GM08714 (cell line): Measurements from ENCODE around the gene STEAP1B.
"Not testable (repeated sequence)": the region's sequence is repeated elsewhere in the genome, so short reads cannot be mapped to it uniquely, and the experiment has no call there.

ENCODE experiments used
- H3K4me3 ChIP-seq: fragments of 200-500 bp; sonication (Bioruptor generic); 2 replicates; pipeline ENCODE4 v1.5.1; 2014; ENCODE audit warnings: mild to moderate bottlenecking, low read length, inconsistent platforms
- ZNF274 ChIP-seq: IDR thresholded peaks from 2 replicates; pipeline ENCODE4 v1.6.1; 2012; ENCODE audit warnings: mild to moderate bottlenecking, low read depth, low read length

STEAP1B gene

DNA sequence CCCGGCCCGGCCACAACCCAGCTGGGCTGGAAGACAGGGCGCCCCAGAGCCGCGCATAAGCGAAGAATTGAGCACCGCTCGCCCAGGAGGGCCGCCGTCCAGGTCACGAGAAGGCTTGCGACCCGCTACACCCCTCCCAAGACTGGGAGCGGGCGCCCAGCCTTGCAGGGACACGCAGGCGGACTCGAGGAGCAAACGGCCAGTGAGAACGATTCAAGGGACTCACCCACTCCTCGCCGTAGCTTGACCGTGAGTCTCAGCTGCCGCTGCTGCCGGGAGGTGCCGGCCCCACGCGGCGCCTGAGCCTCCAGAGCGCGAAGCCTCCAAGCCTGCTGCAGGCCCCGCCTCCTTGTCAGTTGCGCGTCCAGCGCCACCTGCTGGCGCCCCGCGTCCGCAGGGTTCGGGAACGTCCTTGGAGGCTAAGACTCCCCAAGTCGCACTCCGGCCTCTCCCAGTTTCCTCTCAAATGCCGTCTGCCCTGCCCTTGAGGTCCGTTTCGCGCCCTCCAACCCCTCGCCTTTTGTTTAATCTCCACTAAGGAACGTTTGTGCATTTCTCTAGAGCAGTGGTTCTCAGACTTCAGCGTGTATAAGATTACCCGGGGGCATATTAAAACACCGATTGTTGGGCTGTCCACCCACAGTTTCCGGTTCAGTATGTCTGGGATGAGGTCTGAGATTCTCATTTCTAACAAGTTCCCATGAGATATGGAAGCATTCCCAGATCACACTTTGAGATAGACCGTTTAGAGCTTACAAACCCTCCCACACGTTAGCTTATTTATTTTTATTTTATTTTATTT is at the start of gene STEAP1B:
STEAP1B (minus strand) TSS at position 301 of the 802 bp plus-strand sequence. CDS start 5,333 bp downstream, outside the sequence.
- H3K4me3 ChIP-seq = not testable (repeated sequence)

DNA sequence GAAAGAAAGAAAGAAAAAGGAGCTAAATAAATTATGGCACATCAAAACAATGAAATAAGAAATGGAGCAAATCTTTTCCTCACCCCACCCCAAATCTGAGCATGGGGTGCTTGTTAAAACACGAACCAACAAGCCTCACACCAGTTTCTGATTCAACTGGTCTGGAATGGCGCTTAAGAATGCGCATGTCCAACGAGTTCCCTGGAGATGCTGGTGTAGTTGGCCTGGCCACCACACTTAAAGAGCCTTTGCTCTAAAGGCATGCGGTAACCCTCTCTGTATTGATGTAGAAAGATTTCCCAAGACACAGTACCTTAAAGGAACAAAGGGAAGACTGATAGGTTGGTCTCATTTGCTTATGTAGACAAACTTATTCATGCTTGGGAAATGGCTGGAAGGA is 49.1 kb upstream of the STEAP1B start:
- H3K4me3 ChIP-seq = no peak overlapping the region
- TF ChIP-seq ZNF274 = no peak

DNA sequence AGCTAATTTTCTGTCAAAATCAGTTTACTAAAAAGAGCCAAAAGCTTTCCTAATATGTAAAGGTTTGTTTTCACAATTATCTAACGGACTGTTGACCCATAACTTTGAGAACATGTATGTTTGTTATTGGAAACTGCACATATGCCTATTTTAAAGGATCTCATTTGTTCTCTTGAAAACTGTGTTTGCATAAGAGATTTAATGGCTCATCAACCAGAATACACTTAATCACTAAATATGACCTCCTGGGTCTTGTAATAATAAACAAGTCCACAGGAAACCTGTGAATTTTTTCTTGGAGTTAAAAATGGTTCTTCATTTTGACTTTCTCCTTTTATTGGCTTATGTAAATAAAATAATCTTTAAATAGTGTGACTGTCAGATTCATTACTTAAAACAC is 48.3 kb upstream of the STEAP1B start:
- no peak overlapping the region for H3K4me3 ChIP-seq
- no peak for TF ChIP-seq ZNF274

DNA sequence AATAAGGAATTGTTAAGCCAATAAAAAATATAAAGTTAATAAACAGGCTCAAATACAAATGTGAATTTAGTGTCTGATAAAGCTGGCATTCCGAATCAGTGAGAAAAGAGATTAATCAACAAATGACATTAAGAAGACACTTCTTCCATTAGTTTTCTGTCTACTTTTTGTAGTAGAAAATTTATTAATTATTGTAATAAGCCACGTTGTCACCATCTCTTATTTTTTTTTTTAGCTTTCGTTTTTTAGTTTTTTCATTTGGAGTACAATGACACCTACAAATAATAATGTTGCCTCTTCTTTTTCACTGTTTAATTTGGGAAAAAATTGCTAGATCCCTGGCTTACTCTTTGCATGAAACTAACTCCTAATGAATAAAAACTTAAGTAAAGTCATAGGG is 46.8 kb upstream of the STEAP1B start:
- no peak overlapping the region for H3K4me3 ChIP-seq
- TF ChIP-seq ZNF274 = no peak

DNA sequence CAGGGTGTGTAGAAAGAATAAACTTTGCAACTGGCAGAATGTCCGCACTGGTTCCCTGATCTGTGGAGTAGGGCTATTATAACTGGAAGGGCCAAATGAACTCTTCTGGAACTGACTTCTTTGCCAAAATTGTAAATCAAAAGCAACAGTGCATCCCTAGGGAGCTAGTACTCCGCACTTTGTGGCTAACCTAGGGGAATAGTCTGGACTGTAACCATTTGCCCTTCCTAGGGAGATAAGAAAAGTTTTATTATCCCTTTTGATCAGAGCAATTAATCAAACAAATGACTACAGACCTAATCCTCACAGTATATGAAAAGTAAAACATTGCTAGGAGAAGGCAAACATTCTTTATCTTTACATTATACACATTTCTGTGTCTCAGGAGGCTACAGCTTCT is 45.5 kb upstream of the STEAP1B start:
- H3K4me3 ChIP-seq = no peak overlapping the region
- no peak for TF ChIP-seq ZNF274

DNA sequence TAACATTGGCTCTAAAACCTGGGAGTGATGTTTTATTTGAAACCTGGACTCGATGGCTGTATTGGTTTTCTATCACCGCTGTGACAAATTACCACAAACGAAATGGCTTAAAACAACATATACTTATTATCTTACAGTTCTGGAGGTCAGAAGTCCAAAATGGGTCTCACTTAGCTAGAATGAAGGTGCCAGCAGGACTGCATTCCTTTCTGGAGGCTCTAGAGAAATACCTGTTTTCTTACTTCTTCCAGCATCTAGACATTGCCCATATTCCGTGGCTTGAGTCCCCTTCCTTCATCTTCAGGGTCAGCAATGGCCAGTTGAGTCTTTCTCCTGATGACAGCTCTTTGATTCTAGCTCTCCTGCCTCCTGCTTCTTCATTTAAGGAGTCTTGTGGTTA is 44.3 kb upstream of the STEAP1B start:
- H3K4me3 ChIP-seq = no peak overlapping the region
- no peak for TF ChIP-seq ZNF274

DNA sequence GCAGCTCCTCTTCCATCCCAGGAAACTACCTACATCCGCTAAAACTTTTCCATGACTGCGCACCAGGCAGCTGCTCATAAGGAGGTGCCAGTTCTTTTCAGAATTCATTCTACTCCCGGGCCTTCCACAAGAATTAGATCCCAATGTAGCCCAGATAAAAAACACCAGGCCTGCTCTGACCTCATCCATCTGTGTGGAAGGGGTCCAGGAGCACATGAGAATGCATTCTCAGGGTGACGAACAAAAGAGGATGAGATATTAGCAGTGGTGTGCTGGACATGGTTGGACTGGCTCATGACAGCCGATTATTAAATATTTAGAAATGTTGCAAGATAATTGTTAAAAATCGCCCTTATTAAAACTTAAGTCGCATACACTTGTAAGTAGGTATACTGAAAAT is 43.2 kb upstream of the STEAP1B start:
- no peak for TF ChIP-seq ZNF274
- H3K4me3 ChIP-seq = no peak overlapping the region

DNA sequence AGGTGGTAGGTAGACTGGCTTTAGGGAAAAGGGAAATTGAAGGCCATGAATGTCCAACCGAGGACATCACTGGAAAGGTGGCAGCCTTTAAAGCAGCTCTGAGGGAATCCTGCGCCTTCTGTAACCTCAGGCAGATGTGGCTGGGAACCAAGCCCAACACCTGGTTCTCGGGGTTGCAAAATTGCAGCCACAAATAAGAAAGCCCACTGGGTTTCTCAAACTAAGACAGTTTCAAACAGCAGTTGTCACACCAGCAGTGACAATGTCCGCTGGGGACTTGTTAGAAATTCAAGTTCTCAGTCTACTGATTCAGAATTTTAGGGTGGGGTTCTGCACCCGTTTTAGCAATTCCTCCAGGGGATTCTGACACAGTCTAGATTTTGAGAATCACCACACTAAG is 42.7 kb upstream of the STEAP1B start:
- TF ChIP-seq ZNF274 = no peak
- H3K4me3 ChIP-seq = no peak overlapping the region

DNA sequence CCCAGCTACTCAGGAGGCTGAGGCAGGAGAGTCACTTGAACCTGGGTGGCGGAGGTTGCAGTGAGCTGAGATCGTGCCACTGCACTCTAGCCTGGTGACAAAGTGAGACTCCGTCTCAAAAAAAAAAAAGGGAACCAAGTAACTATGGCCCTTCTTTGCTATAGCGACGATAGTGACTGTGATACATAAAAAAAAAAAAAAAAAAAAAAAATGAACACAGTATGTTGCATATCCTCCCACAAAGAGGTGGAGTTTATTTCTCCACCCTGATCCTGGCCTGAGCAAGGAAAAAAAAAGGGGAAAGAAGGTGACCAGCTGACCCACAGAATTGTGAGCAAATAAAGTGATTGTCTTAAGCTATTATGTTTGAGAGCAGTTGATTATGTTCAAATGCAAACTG is 42.3 kb upstream of the STEAP1B start:
- no peak overlapping the region for H3K4me3 ChIP-seq
- TF ChIP-seq ZNF274 = no peak

DNA sequence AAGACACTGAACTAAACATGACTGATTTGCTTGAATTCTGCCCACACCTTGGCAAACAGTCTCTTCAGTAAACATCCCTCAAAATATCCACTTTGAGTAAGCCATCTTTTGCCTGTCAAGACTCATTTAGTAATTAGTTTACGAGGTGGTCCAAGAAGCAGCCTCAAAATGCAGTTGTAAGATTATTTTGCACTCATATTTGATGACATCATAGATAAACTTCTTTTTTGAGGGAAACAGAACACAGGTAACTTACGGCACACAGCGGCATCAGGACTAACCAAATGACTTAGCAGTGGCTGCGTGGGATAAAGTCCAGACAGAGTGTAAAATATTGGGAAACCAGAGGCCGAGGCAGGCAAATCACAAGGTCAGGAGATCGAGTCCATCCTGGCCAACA is 41.8 kb upstream of the STEAP1B start:
- no peak for TF ChIP-seq ZNF274

DNA sequence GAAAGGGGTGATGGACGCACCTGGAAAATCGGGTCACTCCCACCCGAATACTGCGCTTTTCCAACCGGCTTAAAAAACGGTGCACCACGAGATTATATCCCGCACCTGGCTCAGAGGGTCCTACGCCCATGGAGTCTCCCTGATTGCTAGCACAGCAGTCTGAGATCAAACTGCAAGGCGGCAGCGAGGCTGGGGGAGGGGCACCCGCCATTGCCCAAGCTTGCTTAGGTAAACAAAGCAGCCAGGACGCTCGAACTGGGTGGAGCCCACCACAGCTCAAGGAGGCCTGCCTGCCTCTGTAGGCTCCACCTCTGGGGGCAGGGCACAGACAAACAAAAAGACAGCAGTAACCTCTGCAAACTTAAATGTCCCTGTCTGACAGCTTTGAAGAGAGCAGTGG is 28.5 kb upstream of the STEAP1B start:
- H3K4me3 ChIP-seq = not testable (repeated sequence)

More for the DNA sequence above, 41.8 kb upstream of the STEAP1B start:
- no peak overlapping the region for H3K4me3 ChIP-seq

DNA sequence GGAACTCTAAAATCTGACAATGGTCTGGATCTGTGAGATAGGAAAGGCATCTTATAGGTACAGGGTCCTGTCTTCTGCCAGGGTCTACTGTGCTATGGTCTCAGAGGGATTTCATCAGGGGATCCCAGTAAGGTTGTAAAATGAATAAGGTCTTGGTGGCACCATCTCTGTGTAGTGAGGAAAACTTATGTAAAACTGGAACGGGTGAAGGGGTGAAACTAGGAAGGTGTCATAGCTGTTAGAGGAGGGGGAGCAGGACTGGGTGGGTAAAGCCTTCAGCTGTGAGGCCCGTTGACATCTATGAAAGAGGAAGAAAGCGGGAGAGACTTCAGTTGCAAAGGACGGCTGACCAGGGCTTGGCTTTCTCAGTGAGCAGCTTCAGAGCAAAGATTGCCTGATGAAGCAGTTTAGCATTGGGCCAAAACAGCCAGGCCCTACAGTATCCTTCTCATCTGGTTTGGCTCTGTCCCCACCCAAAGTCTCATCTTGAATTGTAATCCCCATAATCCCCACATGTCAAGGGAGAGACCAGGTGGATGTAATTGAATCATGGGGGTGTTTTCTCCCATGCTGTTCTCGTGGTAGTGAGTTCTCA is 24.5 kb upstream of the STEAP1B start:
- not testable (repeated sequence) for H3K4me3 ChIP-seq

DNA sequence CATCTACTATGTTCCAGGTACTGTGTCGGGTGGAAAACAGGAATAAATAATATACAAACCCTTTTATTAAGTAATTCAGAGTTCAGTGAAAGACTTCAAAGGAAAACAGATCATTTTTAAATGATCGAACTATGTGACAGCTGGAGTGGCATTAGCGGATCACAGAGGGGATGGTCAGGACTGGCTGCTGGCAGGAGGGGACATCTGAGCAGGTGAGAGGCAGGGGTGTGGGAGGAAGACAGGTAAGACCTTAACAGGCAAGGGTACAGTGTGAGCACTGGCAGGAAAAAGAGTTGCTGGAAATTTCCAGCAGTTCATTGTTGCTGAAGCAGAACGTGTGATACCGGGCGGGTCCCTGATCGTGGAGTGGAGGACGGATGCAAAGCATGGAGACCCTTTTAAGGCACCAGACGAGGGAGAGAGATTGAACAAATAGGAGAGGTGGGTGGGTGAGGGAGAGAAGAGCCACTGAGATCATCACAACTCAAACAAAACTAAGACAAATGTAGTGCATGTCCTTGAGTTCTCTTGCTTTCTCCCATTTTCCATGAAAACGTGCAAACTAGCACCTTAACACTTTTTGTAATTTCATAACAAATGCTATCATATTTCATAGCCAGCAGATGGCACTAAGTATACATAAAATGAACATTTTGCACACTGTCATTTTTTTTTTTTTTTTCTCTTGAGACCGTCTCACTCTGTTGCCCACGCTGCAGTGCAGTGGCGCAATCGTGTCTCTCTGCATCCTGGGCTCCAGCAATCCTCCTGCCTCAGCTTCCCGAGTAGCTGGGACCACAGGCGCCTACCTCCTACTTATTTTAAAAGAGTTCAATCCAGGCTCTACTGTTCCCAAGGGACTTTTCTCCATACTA is 23.7 kb upstream of the STEAP1B start:
- H3K4me3 ChIP-seq = not testable (repeated sequence)

DNA sequence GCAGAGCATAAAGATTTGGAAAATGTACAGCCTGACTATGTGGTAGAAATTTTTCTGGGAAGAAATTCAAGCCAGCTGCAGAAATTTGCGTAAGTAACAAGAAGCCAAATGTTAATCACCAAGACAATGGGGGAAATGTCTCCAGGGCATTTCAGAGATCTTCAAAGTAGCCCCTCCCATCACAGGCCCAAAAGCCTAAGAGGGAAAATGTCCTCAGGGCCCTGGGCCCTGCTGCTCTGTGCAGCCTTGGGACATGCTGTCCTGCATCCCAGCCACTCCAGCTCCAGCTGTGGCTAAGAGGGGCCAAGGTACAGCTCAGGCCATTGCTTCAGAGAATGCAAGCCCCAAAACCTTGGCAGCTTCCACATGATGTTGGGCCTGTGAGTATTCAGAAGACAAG is 19.6 kb upstream of the STEAP1B start:
- H3K4me3 ChIP-seq = not testable (repeated sequence)

DNA sequence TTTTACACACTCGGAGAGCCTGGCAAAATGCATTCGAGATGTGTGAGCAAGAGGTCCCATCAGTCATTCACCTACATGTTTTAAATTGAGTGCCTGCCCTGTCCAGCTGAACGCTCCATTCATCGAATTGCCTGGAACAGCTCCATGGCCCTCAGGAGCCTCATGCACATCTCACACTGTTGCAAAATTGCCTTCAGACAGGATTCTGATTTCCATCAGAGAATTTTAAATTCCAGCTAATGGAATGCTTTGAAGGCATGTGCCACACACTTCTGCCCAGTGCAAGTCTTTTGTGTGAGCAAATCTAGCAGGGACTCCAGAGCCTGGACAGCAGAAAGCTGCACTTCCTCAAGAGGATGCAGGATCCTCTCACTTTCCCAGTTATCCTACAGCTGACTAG is 17.0 kb upstream of the STEAP1B start:
- H3K4me3 ChIP-seq = not testable (repeated sequence)

DNA sequence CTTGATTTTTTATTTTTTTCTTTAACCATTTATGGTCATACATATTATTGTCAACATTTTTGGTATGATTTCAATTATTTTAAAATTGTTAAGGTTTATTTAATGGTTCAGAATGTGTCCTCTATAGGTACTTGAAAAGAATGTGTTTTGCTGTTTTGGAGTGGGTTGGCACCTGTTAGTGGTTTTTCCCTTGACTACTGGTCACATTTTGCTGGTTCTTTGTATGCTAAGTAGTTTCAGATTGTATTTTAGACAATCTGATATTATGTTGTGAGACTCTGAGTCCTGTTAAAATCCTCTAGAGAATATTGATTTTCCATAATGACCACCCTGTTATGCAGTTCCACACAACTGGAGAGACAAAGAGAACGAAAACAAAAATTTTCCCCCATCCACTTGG is 15.0 kb upstream of the STEAP1B start:
- H3K4me3 ChIP-seq = not testable (repeated sequence)

DNA sequence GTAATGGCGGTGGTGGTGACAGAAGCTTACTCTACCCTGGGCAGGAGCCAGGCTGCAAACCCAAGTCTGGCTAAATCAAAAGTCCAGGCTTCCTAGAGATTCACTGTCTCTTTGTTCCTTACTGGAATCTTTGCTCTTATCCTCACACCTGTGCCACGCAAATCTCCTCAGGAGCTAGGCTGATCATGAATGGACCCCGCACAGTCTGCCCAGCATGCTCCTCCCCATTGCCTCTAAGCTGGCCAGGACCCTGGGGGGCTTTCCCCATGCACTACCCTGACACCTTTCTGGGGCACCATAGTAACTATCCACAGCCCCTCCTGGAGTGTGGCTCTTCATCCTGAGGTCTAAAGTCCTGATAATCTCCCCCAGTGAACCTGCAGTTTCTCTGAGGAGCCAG is 7.3 kb upstream of the STEAP1B start:
- H3K4me3 ChIP-seq = not testable (repeated sequence)

DNA sequence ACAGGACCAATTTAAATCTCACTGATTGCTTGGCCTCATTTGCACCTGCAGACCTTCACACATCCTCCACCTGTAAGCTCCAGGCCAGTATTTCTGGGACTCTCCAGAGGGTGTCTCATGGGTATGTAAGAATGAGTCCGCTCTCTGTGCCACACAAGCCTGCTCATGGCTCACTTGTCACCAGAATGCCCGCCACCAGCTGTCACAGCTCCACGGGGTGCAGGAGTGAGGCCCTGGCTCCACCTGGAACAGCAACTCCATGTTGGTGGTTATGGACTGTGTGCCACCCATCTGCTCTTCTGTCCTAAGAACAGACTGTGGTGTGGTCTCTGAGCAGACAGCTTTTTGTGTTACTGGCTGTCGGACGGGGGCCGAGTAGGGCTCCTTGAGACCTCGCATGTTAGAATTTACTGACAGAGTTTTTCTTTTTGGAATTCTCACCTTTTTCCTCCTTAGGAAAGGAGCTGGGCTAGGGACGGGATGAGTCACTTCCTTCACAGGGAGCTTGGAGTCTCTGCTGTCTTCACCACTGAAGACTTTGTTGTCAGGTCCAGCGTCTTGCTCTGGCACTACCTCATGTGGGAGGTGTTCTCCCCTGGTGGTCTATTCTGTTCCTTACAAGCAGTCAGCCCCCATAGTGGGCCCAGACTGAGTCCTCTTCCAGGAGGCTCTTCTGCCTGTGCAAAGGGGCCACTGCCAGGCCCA is 6.5 kb upstream of the STEAP1B start:
- not testable (repeated sequence) for H3K4me3 ChIP-seq

DNA sequence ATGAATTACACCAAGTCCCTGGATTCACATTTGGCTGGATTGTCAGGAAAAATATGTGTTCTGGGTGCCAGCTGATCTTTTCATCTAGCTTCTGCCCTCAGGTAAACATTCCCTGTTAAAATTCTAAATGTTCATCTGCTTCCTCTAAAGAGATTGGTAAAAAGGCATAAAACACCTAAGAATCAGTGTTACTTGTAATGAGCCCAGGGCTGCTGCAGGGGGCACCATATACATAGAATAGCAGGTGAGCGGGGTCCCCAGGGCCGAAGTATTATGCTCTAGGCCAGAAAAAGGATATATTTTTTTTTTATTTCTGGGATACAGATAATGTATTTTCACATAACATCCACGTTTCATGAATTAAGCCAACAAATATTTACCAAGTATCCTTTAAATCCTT is 4.5 kb upstream of the STEAP1B start:
- H3K4me3 ChIP-seq = not testable (repeated sequence)

DNA sequence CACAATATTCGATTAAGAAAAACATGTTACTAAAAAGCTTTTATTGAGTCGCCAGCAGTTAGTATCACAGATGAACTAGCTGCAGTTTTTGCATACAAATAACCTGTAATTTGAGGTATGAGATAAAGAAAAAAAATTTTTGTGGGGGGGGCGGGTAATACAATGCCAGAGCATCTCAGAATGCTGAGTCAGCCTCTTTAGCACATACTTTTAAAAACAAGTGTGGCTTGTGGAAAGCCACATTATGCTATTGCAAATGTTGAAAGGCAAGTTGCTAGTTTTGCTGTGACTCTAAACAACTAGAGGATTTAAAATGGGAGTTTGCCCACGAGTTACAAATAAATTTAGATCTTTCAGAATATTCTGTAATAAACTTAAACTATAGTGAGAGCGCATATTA is 2.1 kb upstream of the STEAP1B start:
- H3K4me3 ChIP-seq = not testable (repeated sequence)
